ENCODE data around the gene SLC4A9. TPM values are rescaled to one million over a fixed set of nuclear protein-coding genes. Genes with fewer than 3 reads are reported as not detected.

SLC4A9 gene
- total and polyA plus RNA-seq, 2 experiments from 2014 or later: not detected

DNA sequence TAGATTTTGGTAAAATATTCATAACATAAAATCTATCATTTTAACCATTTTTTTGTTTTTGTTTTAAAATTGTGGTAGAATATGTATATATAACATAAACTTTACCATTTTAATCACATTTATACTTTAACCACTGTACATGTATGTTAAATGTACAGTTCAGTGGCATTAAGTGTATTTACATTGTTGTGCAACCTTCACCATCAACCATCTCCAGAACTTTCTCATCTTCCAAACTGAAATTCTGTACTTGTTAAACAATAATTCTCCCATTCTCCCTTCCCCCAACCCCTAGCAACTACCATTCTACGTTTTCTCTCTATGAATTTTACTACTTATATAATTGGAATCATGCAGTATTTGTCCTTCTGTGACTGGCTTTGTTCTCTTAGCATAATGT, 53.2 kb downstream of the SLC4A9 start:
- Histone ChIP-seq H3K27me3 (replicated peaks; ENCODE audit: insufficient read depth) (no peaks in the 10 kb centered on the region), H3F3A (ENCODE audit: insufficient read depth) (no peaks in the 10 kb centered on the region), H3K4me1 (ENCODE audit: insufficient read depth) (no peaks in the 10 kb centered on the region), H3K79me2 (ENCODE audit: insufficient read depth) (peaks cover 99% of the 10 kb centered on the region), H4K20me1 (ENCODE audit: insufficient read depth) (no peaks in the 10 kb centered on the region; the same call in 1 of the 2 replicates), H3K4me2 (ENCODE audit: unreplicated experiment) (no peak overlapping the region), H3K4me3 (no peak overlapping the region), H3K9me3 (ENCODE audit: low read depth) (no peaks in the 10 kb centered on the region), H3K27ac (no peak overlapping the region), H2AFZ (no peak overlapping the region), H3K9me2 (ENCODE audit: insufficient read depth) (no peaks in the 10 kb centered on the region), H3K9ac (no peak overlapping the region), H3K36me3 (ENCODE audit: low read depth) (no peaks in the 10 kb centered on the region)
- in situ Hi-C loops (cut with MboI): no loop called here
- TF ChIP-seq EZH2phosphoT487 (IDR thresholded peaks at IDR 0.05; ENCODE audit: insufficient read depth, low read depth): no peak
- no peak for TF ChIP-seq EZH2 (IDR thresholded peaks at IDR 0.05; ENCODE audit: insufficient read depth, poor library complexity, severe bottlenecking)
- no peak for DNase-seq
- 87 to 91% methylated on average over 1 of the region's 1 CpG for WGBS, 2 experiments (ENCODE audit: low coverage in 1 of 2, low lambda C conversion rate in 2 of 2, missing lambda C conversion rate in 2 of 2)

DNA sequence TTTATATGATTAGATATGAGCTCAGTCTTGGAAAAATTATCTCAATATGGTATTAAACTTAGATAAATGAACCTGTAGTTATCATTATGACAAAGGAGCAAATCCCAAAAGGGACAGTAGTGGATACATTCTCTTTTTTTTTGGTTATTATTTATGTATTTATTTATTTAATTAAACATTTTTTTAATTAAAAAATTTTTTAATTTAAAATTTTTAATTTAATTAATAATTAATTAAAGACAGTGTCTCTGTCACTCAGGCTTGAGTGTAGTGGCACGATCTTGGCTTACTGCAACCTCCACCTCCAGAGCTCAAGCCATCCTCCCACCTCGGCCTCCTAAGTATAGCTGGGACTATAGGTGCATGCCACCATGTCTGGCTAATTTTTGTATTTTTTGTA, 57.2 kb downstream of the SLC4A9 start:
- Histone ChIP-seq H4K20me1 (ENCODE audit: insufficient read depth) (peaks cover 10% of the 10 kb centered on the region; the same call in 1 of the 2 replicates), H3K9ac (no peak overlapping the region), H3K27ac (no peak overlapping the region), H3K79me2 (ENCODE audit: insufficient read depth) (peaks cover 96% of the 10 kb centered on the region), H3F3A (ENCODE audit: insufficient read depth) (peaks cover 8% of the 10 kb centered on the region; the same call in 1 of the 2 replicates), H3K9me2 (ENCODE audit: insufficient read depth) (no peaks in the 10 kb centered on the region), H2AFZ (no peak overlapping the region), H3K4me2 (ENCODE audit: unreplicated experiment) (no peak overlapping the region), H3K36me3 (ENCODE audit: low read depth) (no peaks in the 10 kb centered on the region), H3K4me3 (no peak overlapping the region), H3K27me3 (replicated peaks; ENCODE audit: insufficient read depth) (no peaks in the 10 kb centered on the region), H3K9me3 (ENCODE audit: low read depth) (no peaks in the 10 kb centered on the region), H3K4me1 (ENCODE audit: insufficient read depth) (0 out of 2 replicates have a peak, but pooled peaks cover 4% of the 10 kb centered on the region)
- in situ Hi-C loops (cut with MboI): no loop called here
- WGBS, 2 experiments (ENCODE audit: low coverage in 1 of 2, low lambda C conversion rate in 2 of 2, missing lambda C conversion rate in 2 of 2): 93 to 100% methylated on average over 2 of the region's 2 CpGs
- TF ChIP-seq EZH2phosphoT487 (IDR thresholded peaks at IDR 0.05; ENCODE audit: insufficient read depth, low read depth): no peak
- TF ChIP-seq EZH2 (IDR thresholded peaks at IDR 0.05; ENCODE audit: insufficient read depth, poor library complexity, severe bottlenecking): no peak
- no peak for DNase-seq

- WGBS, 2 experiments (ENCODE audit: low coverage in 1 of 2, low lambda C conversion rate in 2 of 2, missing lambda C conversion rate in 2 of 2): 96 to 100% methylated on average over 1 of the region's 1 CpG
- no peaks in the 10 kb centered on the region for H3K9me2 ChIP-seq (ENCODE audit: insufficient read depth)
- no peaks in the 10 kb centered on the region for H3K9me3 ChIP-seq (ENCODE audit: low read depth)
- H3F3A ChIP-seq (ENCODE audit: insufficient read depth): peaks cover 8% of the 10 kb centered on the region; the same call in 1 of the 2 replicates
- H3K4me1 ChIP-seq (ENCODE audit: insufficient read depth): 0 out of 2 replicates have a peak, but pooled peaks cover 4% of the 10 kb centered on the region
- H3K79me2 ChIP-seq (ENCODE audit: insufficient read depth): peaks cover 96% of the 10 kb centered on the region
- peaks cover 24% of the 10 kb centered on the region; the same call in 1 of the 2 replicates for H4K20me1 ChIP-seq (ENCODE audit: insufficient read depth)
- no peak overlapping the region for H3K27ac ChIP-seq
- no peaks in the 10 kb centered on the region for H3K36me3 ChIP-seq (ENCODE audit: low read depth)
- no peak overlapping the region for H2AFZ ChIP-seq
- no peak overlapping the region for H3K4me3 ChIP-seq
- no peaks in the 10 kb centered on the region for H3K27me3 ChIP-seq (replicated peaks; ENCODE audit: insufficient read depth)
- in situ Hi-C loops (cut with MboI): no loop called here
- H3K4me2 ChIP-seq (ENCODE audit: unreplicated experiment): no peak overlapping the region
- TF ChIP-seq EZH2phosphoT487 (IDR thresholded peaks at IDR 0.05; ENCODE audit: insufficient read depth, low read depth): no peak
- TF ChIP-seq EZH2 (IDR thresholded peaks at IDR 0.05; ENCODE audit: insufficient read depth, poor library complexity, severe bottlenecking): no peak
- no peak for DNase-seq
- no peak overlapping the region for H3K9ac ChIP-seq
Measured at GRCh38 chr5:140418862-140419520, 59.0 kb downstream of the SLC4A9 start.

- in situ Hi-C loops (cut with MboI): no loop called here
- WGBS, 2 experiments (ENCODE audit: low coverage in 1 of 2, low lambda C conversion rate in 2 of 2, missing lambda C conversion rate in 2 of 2): 95 to 97% methylated on average over 4 of the region's 4 CpGs
Measured at GRCh38 chr5:140420226-140420570, 60.2 kb downstream of the SLC4A9 start.

More at GRCh38 chr5:140420226-140420570, 60.2 kb downstream of the SLC4A9 start:
- no peak overlapping the region for H3K9ac ChIP-seq
- no peaks in the 10 kb centered on the region for H3K27me3 ChIP-seq (replicated peaks; ENCODE audit: insufficient read depth)
- no peak overlapping the region for H3K4me3 ChIP-seq
- H2AFZ ChIP-seq: no peak overlapping the region
- H3K27ac ChIP-seq: no peak overlapping the region
- no peak overlapping the region for H3K4me2 ChIP-seq (ENCODE audit: unreplicated experiment)
- TF ChIP-seq EZH2phosphoT487 (IDR thresholded peaks at IDR 0.05; ENCODE audit: insufficient read depth, low read depth) (no peak), EZH2 (IDR thresholded peaks at IDR 0.05; ENCODE audit: insufficient read depth, poor library complexity, severe bottlenecking) (no peak)
- peaks cover 96% of the 10 kb centered on the region for H3K79me2 ChIP-seq (ENCODE audit: insufficient read depth)
- no peaks in the 10 kb centered on the region for H3K36me3 ChIP-seq (ENCODE audit: low read depth)
- DNase-seq: no peak
- no peaks in the 10 kb centered on the region for H3K9me3 ChIP-seq (ENCODE audit: low read depth)
- peaks cover 8% of the 10 kb centered on the region; the same call in 1 of the 2 replicates for H3F3A ChIP-seq (ENCODE audit: insufficient read depth)
- no peaks in the 10 kb centered on the region for H3K9me2 ChIP-seq (ENCODE audit: insufficient read depth)
- peaks cover 24% of the 10 kb centered on the region; the same call in 1 of the 2 replicates for H4K20me1 ChIP-seq (ENCODE audit: insufficient read depth)
- H3K4me1 ChIP-seq (ENCODE audit: insufficient read depth): 0 out of 2 replicates have a peak, but pooled peaks cover 4% of the 10 kb centered on the region
